PC-9 (cell line): ENCODE results near the gene UNC5B.

Source experiments
- EZH2 ChIP-seq: fragments of 200-600 bp; sonication (generic); IDR thresholded peaks from 2 replicates; pipeline ENCODE4 v1.8.0; 2017; ENCODE audit warnings: antibody characterized with exemption, low read depth
- TF ChIP-seq, protein P1 (sequence below): fragments of 200-600 bp; sonication (generic); conservative IDR thresholded peaks from 2 replicates; pipeline ENCODE4 v1.6.1; 2017; ENCODE audit warnings: mixed run types, antibody characterized with exemption, mild to moderate bottlenecking, moderate library complexity

DNA sequence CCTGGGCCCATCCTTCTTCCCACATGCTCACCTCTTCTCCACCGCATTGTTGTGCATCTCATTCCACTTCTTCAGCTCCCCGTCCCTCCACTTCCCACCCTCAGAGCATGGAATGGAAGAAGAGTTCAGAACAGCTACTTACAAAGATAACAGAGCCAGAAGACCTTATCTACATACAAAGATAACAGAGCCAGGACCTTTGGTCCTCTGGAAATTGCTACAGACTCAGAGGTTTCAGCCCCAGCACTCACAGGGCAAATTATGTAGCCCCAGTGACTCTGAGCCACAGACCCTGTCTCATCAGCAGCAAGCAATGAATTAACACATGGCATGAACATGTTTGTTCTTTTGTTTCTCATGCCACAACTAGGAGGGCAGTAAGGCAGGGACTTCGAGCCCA lies 78.0 kb downstream of the UNC5B start:
- TF ChIP-seq, protein P1, sequence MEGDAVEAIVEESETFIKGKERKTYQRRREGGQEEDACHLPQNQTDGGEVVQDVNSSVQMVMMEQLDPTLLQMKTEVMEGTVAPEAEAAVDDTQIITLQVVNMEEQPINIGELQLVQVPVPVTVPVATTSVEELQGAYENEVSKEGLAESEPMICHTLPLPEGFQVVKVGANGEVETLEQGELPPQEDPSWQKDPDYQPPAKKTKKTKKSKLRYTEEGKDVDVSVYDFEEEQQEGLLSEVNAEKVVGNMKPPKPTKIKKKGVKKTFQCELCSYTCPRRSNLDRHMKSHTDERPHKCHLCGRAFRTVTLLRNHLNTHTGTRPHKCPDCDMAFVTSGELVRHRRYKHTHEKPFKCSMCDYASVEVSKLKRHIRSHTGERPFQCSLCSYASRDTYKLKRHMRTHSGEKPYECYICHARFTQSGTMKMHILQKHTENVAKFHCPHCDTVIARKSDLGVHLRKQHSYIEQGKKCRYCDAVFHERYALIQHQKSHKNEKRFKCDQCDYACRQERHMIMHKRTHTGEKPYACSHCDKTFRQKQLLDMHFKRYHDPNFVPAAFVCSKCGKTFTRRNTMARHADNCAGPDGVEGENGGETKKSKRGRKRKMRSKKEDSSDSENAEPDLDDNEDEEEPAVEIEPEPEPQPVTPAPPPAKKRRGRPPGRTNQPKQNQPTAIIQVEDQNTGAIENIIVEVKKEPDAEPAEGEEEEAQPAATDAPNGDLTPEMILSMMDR = no peak
- no peak for TF ChIP-seq EZH2
